Endothelial cell of umbilical vein (primary cell): ENCODE measurements around the gene HAND2. TPM values are rescaled to one million over a fixed set of nuclear protein-coding genes. Genes with fewer than 3 reads are reported as not detected.

Source experiments
- BruUV-seq: library from RNA; stranded (reverse); fragments of 400-500 nt; replicated peaks from 2 replicates; lab custom pipeline; 2021; lab: Mats Ljungman, UMichigan
- CTCF ChIA-PET: fragments of 300-600, 350-600 bp; sonication (Branson Sonifier 250); formaldehyde crosslinking; loops from one replicate; lab custom pipeline; 2021; ENCODE audit warnings: antibody characterized with exemption, inconsistent platforms; lab: Charles Lee
- POLR2A ChIA-PET: fragments of 300-600, 350-600 bp; sonication (Branson Sonifier 250); formaldehyde crosslinking; loops from one replicate; lab custom pipeline; 2021; ENCODE audit warnings: antibody characterized with exemption, inconsistent platforms; lab: Charles Lee
- DNase-seq: peaks from one replicate; pipeline ENCODE4 v3.0.0-alpha.2; 2011; ENCODE audit warnings: low read depth, low spot score
- FAIRE-seq: peaks from 2 replicates; lab custom pipeline; 2011; peaks lifted over from hg19 to GRCh38; lab: Jason Lieb, UNC
- H2AFZ ChIP-seq: 2 replicates; pipeline ENCODE4 v1.6.0; 2012; ENCODE audit warnings: low read depth, low read length, control low read depth, inconsistent platforms
- H3K27ac ChIP-seq: 2 replicates; pipeline ENCODE4 v1.5.1; 2011; ENCODE audit warnings: low read depth, mild to moderate bottlenecking, control low read depth, low read length, moderate library complexity; ENCODE audit not compliant: insufficient read depth
- H3K27me3 ChIP-seq, 2 experiments: 2 replicates each; pipeline versions ENCODE4 v1.6.0 to v1.6.1; 2011; ENCODE audit warnings: low read length in 2 of 2, mixed read lengths in 1 of 2; ENCODE audit not compliant: control insufficient read depth in 2 of 2, insufficient read depth in 2 of 2
- H3K36me3 ChIP-seq, 2 experiments: 2 replicates in 1 of 2; 3 replicates in 1 of 2; pipeline ENCODE4 v1.5.1; 2011; ENCODE audit warnings: low read length in 2 of 2, mild to moderate bottlenecking in 1 of 2, moderate library complexity in 1 of 2; ENCODE audit not compliant: control insufficient read depth in 2 of 2, insufficient read depth in 2 of 2; ENCODE audit errors: extremely low read depth in 1 of 2
- H3K4me1 ChIP-seq: 3 replicates; pipeline ENCODE4 v1.5.1; 2011; ENCODE audit warnings: mild to moderate bottlenecking, low read length; ENCODE audit not compliant: control insufficient read depth, insufficient read depth; ENCODE audit errors: extremely low read depth
- H3K4me2 ChIP-seq: 2 replicates; pipeline ENCODE4 v1.6.1; 2011; ENCODE audit warnings: low read length, control low read depth, mixed read lengths; ENCODE audit not compliant: insufficient read depth
- H3K4me3 ChIP-seq, 3 experiments: fragments of 200-600 bp in 1 of 3; sonication (generic), shearing (Covaris generic) in 1 of 3; replicated peaks in 1 of 3; 2 replicates each; pipeline ENCODE4 v1.5.1; 2011 to 2016; ENCODE audit warnings: control low read depth in 3 of 3, low read length in 3 of 3, mild to moderate bottlenecking in 2 of 3, inconsistent platforms in 1 of 3, low read depth in 1 of 3, moderate library complexity in 1 of 3; ENCODE audit not compliant: insufficient read depth in 1 of 3
- H3K79me2 ChIP-seq: 2 replicates; pipeline ENCODE4 v1.6.0; 2012; ENCODE audit warnings: low read length, inconsistent platforms; ENCODE audit not compliant: control insufficient read depth, insufficient read depth
- H3K9ac ChIP-seq: replicated peaks from 2 replicates; pipeline ENCODE3; 2011; ENCODE audit warnings: low read length, control low read depth; ENCODE audit not compliant: insufficient read depth; ENCODE audit errors: extremely low read depth
- H3K9me1 ChIP-seq: replicated peaks from 3 replicates; pipeline ENCODE4 v1.6.0; 2011; ENCODE audit warnings: mild to moderate bottlenecking, low read length; ENCODE audit not compliant: control insufficient read depth, insufficient read depth; ENCODE audit errors: extremely low read depth
- H3K9me3 ChIP-seq: replicated peaks from 2 replicates; pipeline ENCODE4 v1.5.1; 2012; ENCODE audit warnings: low read length, inconsistent platforms; ENCODE audit not compliant: control insufficient read depth, insufficient read depth
- H4K20me1 ChIP-seq: replicated peaks from 2 replicates; pipeline ENCODE3; 2011; ENCODE audit warnings: mild to moderate bottlenecking, low read length; ENCODE audit not compliant: control insufficient read depth, insufficient read depth; ENCODE audit errors: extremely low read depth
- GATA2 ChIP-seq: IDR thresholded peaks from 2 replicates; pipeline ENCODE4 v1.7.0; 2011; ENCODE audit warnings: low read depth, mild to moderate bottlenecking, moderate library complexity, mixed read lengths, low read length; ENCODE audit not compliant: insufficient read length, insufficient read depth
- JUN ChIP-seq: IDR thresholded peaks from 2 replicates; pipeline ENCODE4 v1.6.1; 2011; ENCODE audit warnings: borderline replicate concordance, low read depth; ENCODE audit not compliant: insufficient read length, insufficient read depth
- MYC ChIP-seq: IDR thresholded peaks from one replicate; pipeline ENCODE4 v1.6.1; 2011; ENCODE audit warnings: mild to moderate bottlenecking, low read depth, low read length
- POLR2A ChIP-seq: IDR thresholded peaks from 2 replicates; pipeline ENCODE4 v1.6.1; 2012; ENCODE audit warnings: low read depth, mild to moderate bottlenecking, control low read depth, low read length
- POLR2AphosphoS5 ChIP-seq: IDR thresholded peaks from 2 replicates; pipeline ENCODE4 v1.6.1; 2012; ENCODE audit warnings: low read depth, mild to moderate bottlenecking, control low read depth, low read length, moderate library complexity; ENCODE audit not compliant: insufficient read depth
- dilution Hi-C: fragments of 300-500 bp; cut with MboI; formaldehyde crosslinking; loops from one replicate; pipeline ENCODE4 v1.15.0; 2019; ENCODE audit warnings: low sequenced_read_pairs; ENCODE audit not compliant: extremely low pct_ligation_motif_present
- intact Hi-C: fragments of 100-400 bp; cut with micrococcal nuclease; formaldehyde crosslinking; loops from one replicate; pipeline ENCODE4 v1.10.0; 2022
- polyA plus RNA-seq, 4 experiments: library from polyadenylated mRNA; depleted of rRNA in 3 of 4; stranded (reverse) in 3 of 4; unstranded in 1 of 4; fragments of >200 nt; gene quantifications; 2 replicates each; pipeline versions ENCODE4 v1.2.1 to v1.2.3, GENCODE V29; 2011 to 2012; ENCODE audit warnings: missing spikeins in 1 of 4
- total RNA-seq: library from RNA; stranded (reverse); gene quantifications from 2 replicates; pipeline ENCODE4 v1.2.3, GENCODE V29; 2021
- TF ChIP-seq, protein P1 (sequence below), 2 donors: IDR thresholded peaks; 1 replicate in 1 of 2; 2 replicates in 1 of 2; pipeline ENCODE4 v1.5.1; 2011; ENCODE audit warnings: low read length in 2 of 2, mild to moderate bottlenecking in 2 of 2, moderate library complexity in 2 of 2, control low read depth in 1 of 2, inconsistent platforms in 1 of 2, low read depth in 1 of 2; ENCODE audit not compliant: insufficient read depth in 1 of 2; ENCODE audit errors: extremely low read depth in 1 of 2
- TF ChIP-seq, protein P2 (sequence below): IDR thresholded peaks from 2 replicates; pipeline ENCODE4 v1.6.1; 2011; ENCODE audit not compliant: insufficient read depth, insufficient read length

The HAND2 gene
- total and polyA plus RNA-seq, 2 donors (not counting 3 experiments of a cell fraction or from before 2014, with no cell fraction given): not detected

DNA sequence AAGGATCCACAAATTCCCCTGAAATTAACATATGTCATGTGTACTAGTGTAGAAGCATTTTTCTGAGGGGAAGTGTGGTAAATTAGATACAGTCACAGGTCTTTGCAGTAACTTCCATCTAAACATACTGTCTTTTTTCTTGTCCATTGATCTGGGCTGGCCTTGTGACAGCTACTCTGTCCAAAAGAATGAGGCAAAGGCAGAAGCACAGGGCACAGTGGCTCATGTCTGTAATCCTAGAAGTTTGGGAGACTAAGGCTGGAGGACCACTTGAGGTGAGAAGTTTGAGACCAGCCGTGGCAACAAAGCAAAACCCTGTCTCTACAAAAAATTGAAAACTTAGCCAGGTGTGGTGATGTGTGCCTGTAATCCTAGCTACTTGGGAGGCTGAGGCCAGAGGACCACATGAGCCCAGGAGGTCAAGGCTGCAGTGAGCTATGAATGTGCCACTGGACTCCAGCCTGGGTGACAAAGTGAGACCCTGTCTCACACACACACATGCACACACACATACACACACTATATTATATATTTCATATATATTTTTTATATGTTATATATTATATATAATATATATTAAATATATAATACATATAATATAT lies 47.6 kb downstream of the HAND2 start:
- BruUV-seq: no TSS peak
- Histone ChIP-seq H3K4me3 (no peak overlapping the region), H2AFZ (no peak overlapping the region), H3K27me3 (no peaks in the 10 kb centered on the region), H3K4me2 (no peak overlapping the region), H3K79me2 (no peaks in the 10 kb centered on the region), H3K27ac (no peak overlapping the region), H3K36me3 (no peaks in the 10 kb centered on the region), H3K9ac (no peak overlapping the region), H4K20me1 (no peaks in the 10 kb centered on the region), H3K4me1 (no peaks in the 10 kb centered on the region), H3K9me1 (no peaks in the 10 kb centered on the region), H3K9me3 (no peaks in the 10 kb centered on the region)
- DNase-seq (no peak), FAIRE-seq (no peak)
- ChIA-PET CTCF (no interaction called here), POLR2A (no interaction called here)
- dilution Hi-C loops: no loop called here
- TF ChIP-seq POLR2A (no peak), POLR2AphosphoS5 (no peak), GATA2 (no peak), MYC (no peak), JUN (no peak)
- TF ChIP-seq, protein P1, sequence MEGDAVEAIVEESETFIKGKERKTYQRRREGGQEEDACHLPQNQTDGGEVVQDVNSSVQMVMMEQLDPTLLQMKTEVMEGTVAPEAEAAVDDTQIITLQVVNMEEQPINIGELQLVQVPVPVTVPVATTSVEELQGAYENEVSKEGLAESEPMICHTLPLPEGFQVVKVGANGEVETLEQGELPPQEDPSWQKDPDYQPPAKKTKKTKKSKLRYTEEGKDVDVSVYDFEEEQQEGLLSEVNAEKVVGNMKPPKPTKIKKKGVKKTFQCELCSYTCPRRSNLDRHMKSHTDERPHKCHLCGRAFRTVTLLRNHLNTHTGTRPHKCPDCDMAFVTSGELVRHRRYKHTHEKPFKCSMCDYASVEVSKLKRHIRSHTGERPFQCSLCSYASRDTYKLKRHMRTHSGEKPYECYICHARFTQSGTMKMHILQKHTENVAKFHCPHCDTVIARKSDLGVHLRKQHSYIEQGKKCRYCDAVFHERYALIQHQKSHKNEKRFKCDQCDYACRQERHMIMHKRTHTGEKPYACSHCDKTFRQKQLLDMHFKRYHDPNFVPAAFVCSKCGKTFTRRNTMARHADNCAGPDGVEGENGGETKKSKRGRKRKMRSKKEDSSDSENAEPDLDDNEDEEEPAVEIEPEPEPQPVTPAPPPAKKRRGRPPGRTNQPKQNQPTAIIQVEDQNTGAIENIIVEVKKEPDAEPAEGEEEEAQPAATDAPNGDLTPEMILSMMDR (IDR thresholded peaks at IDR 0.05; ENCODE audit: extremely low read depth in 1 of 2, insufficient read depth in 1 of 2, low read depth in 1 of 2, low read length in 2 of 2): no peak
- TF ChIP-seq, protein P2, sequence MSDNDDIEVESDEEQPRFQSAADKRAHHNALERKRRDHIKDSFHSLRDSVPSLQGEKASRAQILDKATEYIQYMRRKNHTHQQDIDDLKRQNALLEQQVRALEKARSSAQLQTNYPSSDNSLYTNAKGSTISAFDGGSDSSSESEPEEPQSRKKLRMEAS: no peak
- intact Hi-C loops: no loop called here
